Bronchial epithelial cell (primary cell): ENCODE data around the gene PLA2G2C. TPM values are rescaled to one million over a fixed set of nuclear protein-coding genes. Genes with fewer than 3 reads are reported as not detected.

Experiments used
- DNase-seq: peaks from one replicate; pipeline ENCODE4 v3.0.0-alpha.2; 2010; ENCODE audit warnings: low read depth
- FAIRE-seq: peaks from 2 replicates; lab custom pipeline; 2011; peaks lifted over from hg19 to GRCh38; lab: Jason Lieb, UNC
- H3K27me3 ChIP-seq: 2 replicates; pipeline ENCODE4 v1.5.1; 2011; ENCODE audit warnings: low read length; ENCODE audit not compliant: control insufficient read depth, insufficient read depth
- H3K36me3 ChIP-seq: 2 replicates; pipeline ENCODE4 v1.5.1; 2011; ENCODE audit warnings: low read length; ENCODE audit not compliant: control insufficient read depth, insufficient read depth
- H3K4me3 ChIP-seq: 2 replicates; pipeline ENCODE4 v1.5.1; 2011; ENCODE audit warnings: mild to moderate bottlenecking, low read depth, low read length, control low read depth
- CTCF ChIP-seq: IDR thresholded peaks from 2 replicates; pipeline ENCODE4 v1.5.1; 2011; ENCODE audit warnings: mild to moderate bottlenecking, moderate library complexity, low read length, control low read depth, inconsistent platforms; ENCODE audit not compliant: insufficient read depth, severe bottlenecking
- total RNA-seq: library from RNA; depleted of rRNA; stranded (reverse); fragments of >200 nt; gene quantifications from 2 replicates; pipeline ENCODE4 v1.2.1, GENCODE V29; 2014

PLA2G2C gene
- total RNA-seq, 1 donor from 2014 or later: not detected

- FAIRE-seq: no peak
Measured at GRCh38 chr1:20190256-20191160, 4.2 kb upstream of the PLA2G2C start.

DNA sequence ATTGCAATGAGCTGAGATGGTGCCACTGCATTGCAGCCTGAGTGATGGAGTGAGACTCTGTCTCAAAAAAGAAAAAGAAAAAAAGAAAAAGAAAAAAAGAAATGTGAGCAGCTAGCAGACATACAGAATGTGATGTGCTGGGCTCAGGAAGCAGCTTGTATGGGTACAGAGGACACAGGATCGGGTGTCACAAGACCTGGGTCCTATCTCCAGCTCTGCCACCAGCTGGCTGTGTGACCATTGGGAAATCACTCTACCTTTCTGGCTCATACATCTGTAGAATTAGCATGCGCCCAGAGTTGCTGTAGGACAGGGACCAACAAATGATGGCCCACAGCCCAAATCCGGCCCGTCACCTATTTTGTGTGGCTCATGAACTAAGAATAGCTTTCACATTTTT lies 3.3 kb upstream of the PLA2G2C start:
- no peak for FAIRE-seq
- Histone ChIP-seq H3K4me3 (no peak overlapping the region), H3K27me3 (no peaks in the 10 kb centered on the region), H3K36me3 (no peaks in the 10 kb centered on the region)
- DNase-seq: no peak
- TF ChIP-seq CTCF: no peak

More at GRCh38 chr1:20190256-20191160, 4.2 kb upstream of the PLA2G2C start:
- Histone ChIP-seq H3K27me3 (no peaks in the 10 kb centered on the region), H3K36me3 (no peaks in the 10 kb centered on the region), H3K4me3 (no peak overlapping the region)
- no peak for TF ChIP-seq CTCF
- no peak for DNase-seq

DNA sequence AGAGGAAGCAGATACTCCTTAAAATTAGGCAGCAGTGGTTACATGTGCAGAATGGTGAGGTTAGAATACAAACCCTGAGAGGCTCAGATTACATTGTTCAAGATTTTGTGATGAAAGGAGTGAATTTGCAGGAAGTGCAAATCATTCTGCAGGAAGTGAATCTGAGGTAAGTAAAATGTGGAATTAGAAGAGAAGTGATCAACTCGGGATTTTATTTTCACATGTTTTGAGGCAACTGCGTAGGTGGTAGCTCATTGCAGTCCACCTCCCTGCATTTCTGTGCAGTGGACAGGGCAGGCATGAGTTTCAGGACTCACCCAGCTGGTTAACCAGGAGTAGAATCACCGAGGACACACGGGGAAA lies 2.1 kb upstream of the PLA2G2C start:
- no peak for FAIRE-seq
- Histone ChIP-seq H3K27me3 (no peaks in the 10 kb centered on the region), H3K36me3 (no peaks in the 10 kb centered on the region), H3K4me3 (no peak overlapping the region)
- no peak for TF ChIP-seq CTCF
- no peak for DNase-seq

DNA sequence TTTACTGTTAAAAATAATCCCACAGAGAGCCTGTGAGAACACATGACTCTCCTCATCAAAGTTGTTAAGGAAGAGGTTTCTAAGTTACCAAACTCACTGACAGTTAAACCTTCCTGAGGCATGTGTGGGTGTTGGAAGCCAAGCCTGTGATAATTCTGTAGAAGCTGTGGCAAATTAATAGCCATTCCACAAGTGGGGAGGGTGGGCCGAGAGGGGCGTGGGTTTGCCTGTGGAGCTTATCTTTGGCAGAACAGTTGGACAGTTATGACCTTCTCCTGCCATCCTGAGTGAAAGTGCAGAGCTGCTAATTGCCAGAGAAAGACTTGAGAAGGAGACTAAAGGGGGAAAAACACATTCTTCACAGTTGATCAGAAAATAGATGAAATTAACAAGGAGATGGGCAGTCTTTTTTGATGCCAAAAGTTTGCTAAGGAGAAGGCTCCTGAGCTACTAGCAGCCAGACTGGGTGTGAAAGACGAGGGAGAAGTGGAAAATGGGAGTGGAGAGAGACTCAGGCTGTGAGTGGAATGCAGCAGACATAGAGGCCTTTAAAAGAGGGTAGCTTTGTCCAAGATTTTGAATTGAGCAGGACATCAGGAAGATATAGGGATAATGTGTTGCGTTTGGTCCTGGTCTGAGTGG lies 1.6 kb upstream of the PLA2G2C start:
- no peak for TF ChIP-seq CTCF
- Histone ChIP-seq H3K27me3 (no peaks in the 10 kb centered on the region), H3K4me3 (no peak overlapping the region), H3K36me3 (no peaks in the 10 kb centered on the region)
- DNase-seq (no peak), FAIRE-seq (no peak)

DNA sequence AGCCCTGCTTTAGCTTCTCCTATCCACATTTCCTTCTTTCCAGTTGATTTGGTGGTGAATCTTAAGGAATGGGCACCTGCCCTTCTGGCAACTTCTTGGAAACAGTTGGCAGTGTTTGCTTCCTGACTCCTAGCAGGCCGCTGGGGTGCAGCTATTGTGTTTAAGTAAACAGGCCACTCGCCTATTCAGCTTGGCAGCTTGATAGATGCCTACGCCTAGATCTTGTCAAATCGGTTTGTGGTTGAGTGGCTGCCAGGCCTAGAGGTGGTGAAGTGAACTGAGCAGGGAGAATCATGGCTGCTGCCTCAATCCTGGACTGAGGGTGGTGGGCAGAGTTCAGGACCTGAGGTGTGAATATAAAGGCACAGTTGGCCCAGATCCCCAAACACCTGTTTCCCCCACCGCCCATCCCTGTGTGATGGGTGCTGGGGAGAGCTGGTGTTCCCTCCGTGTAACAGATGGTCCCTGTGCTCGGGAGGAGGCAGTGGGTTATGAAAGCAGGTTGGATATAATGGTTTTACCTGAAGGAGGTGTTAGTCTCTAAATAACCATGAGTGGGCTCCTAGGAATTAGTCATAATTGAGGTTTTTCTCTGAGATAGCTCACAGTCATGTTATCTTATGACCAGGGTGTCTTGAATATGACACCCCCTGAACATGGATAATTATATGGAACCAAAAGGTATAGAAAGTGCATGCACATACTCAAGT lies 940 bp upstream of the PLA2G2C start:
- Histone ChIP-seq H3K4me3 (no peak overlapping the region), H3K27me3 (no peaks in the 10 kb centered on the region), H3K36me3 (no peaks in the 10 kb centered on the region)
- FAIRE-seq (no peak), DNase-seq (no peak)
- TF ChIP-seq CTCF: peak; percentile 10
